ENCODE results near the gene ANKRD26. TPM values are rescaled to one million over a fixed set of nuclear protein-coding genes. Genes with fewer than 3 reads are reported as not detected.

ANKRD26 gene
- total and polyA plus RNA-seq, 7 donors = 2.1 to 20.5 (median 8.6) TPM

DNA sequence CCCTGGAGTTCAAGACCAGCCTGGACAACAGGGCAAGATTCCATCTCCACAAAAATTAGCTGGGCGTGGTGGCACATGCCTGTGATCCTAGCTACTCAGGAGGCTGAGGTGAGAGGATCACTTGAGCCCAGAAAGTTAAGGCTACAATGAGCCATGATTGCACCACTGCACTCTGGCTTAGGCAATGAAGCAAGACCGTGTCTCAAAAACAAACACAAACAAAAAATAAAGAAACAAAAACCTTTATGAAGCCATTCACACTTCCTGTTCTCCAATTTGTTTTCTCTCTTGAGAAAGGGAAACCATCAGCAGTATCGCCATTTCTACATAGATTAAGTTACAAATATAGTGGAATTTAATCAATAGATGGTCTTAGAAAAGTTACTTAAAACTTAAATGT lies 34.1 kb upstream of the ANKRD26 start:
- intact Hi-C loops (cut with DNase I) = no loop called here
- Histone ChIP-seq H3K9me3 (no peaks in the 10 kb centered on the region), H3K36me3 (peaks cover 10 to 88% (median 26%) of the 10 kb centered on the region in 4 donors), H3K4me3 (no peak overlapping the region), H3K27me3 (no peaks in the 10 kb centered on the region), H3K4me1 (no peaks in the 10 kb centered on the region), H3K27ac (no peak overlapping the region)
- 86 to 92% methylated on average over 3 of the region's 3 CpGs for WGBS, 2 donors
- no peak for DNase-seq
- TF ChIP-seq POLR2AphosphoS5 (IDR thresholded peaks at IDR 0.05) (no peak), POLR2A (IDR thresholded peaks at IDR 0.05) (no peak), EP300 (IDR thresholded peaks at IDR 0.05) (no peak)
- TF ChIP-seq, protein P1, sequence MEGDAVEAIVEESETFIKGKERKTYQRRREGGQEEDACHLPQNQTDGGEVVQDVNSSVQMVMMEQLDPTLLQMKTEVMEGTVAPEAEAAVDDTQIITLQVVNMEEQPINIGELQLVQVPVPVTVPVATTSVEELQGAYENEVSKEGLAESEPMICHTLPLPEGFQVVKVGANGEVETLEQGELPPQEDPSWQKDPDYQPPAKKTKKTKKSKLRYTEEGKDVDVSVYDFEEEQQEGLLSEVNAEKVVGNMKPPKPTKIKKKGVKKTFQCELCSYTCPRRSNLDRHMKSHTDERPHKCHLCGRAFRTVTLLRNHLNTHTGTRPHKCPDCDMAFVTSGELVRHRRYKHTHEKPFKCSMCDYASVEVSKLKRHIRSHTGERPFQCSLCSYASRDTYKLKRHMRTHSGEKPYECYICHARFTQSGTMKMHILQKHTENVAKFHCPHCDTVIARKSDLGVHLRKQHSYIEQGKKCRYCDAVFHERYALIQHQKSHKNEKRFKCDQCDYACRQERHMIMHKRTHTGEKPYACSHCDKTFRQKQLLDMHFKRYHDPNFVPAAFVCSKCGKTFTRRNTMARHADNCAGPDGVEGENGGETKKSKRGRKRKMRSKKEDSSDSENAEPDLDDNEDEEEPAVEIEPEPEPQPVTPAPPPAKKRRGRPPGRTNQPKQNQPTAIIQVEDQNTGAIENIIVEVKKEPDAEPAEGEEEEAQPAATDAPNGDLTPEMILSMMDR (IDR thresholded peaks at IDR 0.05) = no peak

DNA sequence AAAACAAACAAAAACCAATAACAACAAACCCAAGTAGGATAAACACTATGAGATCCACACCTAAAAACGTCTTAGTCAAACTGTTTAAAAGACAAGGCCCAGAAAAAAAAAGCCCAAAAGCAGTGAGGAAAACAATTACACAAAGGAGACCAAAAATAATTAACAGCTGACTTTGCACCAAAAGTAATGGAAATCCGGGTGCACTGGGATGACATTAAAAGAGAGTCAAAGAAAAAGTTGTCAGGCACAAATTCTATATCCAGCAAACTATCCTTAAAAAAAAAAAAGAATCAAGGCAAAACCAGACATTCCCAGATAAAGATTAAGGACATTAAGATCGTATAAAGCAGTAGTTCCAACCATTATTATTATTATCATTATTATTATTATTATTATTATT lies 7.9 kb upstream of the ANKRD26 start:
- H3K27ac ChIP-seq = no peak overlapping the region
- no peak overlapping the region for H3K4me3 ChIP-seq
- intact Hi-C loops (cut with DNase I) = no loop called here
- TF ChIP-seq EP300 (IDR thresholded peaks at IDR 0.05) (no peak), POLR2AphosphoS5 (IDR thresholded peaks at IDR 0.05) (no peak), POLR2A (IDR thresholded peaks at IDR 0.05) (no peak)
- TF ChIP-seq, protein P1 (IDR thresholded peaks at IDR 0.05) = no peak
- H3K27me3 ChIP-seq = no peaks in the 10 kb centered on the region
- 93 to 94% methylated on average over 3 of the region's 3 CpGs for WGBS, 2 donors
- H3K9me3 ChIP-seq = no peaks in the 10 kb centered on the region
- H3K4me1 ChIP-seq = no peaks in the 10 kb centered on the region
- peaks cover 17 to 55% (median 23%) of the 10 kb centered on the region in 4 donors for H3K36me3 ChIP-seq
- DNase-seq = no peak

DNA sequence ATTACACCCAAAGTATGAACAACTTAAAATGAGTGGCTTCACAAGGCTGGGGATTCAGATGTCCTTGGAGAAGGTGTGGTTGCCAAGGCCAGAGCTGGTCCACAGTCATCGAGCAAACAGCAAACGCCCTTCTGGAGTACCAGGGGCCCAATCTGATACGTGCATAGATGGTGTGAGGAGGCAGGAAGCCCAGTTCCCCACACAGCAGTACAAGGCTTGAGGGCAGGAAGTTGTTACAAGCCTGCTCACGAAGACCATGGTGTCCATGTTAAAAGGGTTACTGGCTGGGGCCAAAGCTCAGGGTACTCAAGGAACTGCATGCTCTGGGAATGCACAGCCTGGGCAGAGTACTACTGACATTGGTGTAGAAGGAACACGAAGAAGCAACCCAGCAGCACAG lies 4.6 kb upstream of the ANKRD26 start:
- 80 to 89% methylated on average over 5 of the region's 5 CpGs for WGBS, 2 donors
- no peak for DNase-seq
- Histone ChIP-seq H3K36me3 (peaks cover 6 to 22% (median 7%) of the 10 kb centered on the region in 4 donors), H3K9me3 (no peaks in the 10 kb centered on the region), H3K4me3 (no peak overlapping the region), H3K4me1 (peaks cover 0 to 5% (median 2%) of the 10 kb centered on the region in 4 donors), H3K27ac (no peak overlapping the region), H3K27me3 (no peaks in the 10 kb centered on the region)
- TF ChIP-seq, protein P1 (IDR thresholded peaks at IDR 0.05) = no peak
- TF ChIP-seq POLR2A (IDR thresholded peaks at IDR 0.05) (no peak), POLR2AphosphoS5 (IDR thresholded peaks at IDR 0.05) (no peak), EP300 (IDR thresholded peaks at IDR 0.05) (no peak)
- intact Hi-C loops (cut with DNase I) = no loop called here

DNA sequence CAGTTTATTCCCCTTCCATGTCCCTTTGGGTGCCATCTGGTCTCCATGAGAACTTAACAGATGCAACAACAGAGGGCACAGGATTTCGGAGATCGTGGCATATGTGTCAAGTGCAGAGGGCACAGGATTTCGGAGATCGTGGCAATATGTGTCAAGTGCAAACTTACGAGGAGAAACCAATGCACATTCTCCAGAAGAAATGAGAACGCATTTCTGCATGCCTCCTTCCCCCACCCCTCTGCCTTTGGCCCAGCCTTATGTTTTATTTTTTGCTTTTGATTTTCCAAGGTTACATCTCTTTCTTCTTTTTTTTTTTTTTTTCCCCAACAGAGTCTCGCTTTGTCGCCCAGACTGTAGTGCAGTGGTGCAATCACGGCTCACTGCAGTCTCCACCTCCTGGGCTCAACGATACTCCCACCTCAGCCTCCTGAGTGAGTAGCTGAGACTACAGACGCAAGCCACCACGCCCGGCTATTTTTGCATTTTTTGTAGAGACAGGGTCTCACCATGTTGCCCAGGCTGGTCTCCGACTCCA lies 586 bp upstream of the ANKRD26 start:
- Histone ChIP-seq H3K4me1 (peaks cover 0 to 18% (median 14%) of the 10 kb centered on the region in 4 donors), H3K9me3 (no peaks in the 10 kb centered on the region), H3K4me3 (peak overlapping the region; percentile 47 to 80 (median 64)), H3K36me3 (no peaks in the 10 kb centered on the region), H3K27me3 (no peaks in the 10 kb centered on the region), H3K27ac (peak overlapping the region; percentile 86 to 93 (median 90))
- WGBS, 2 donors = 21 to 49% methylated on average over 14 of the region's 14 CpGs
- intact Hi-C loops (cut with DNase I) = loop anchor here (2.0 kb wide), 1 partner anchor 54 kb away; the partner anchor contains the start of genes MASTL and YME1L1
- no peak for DNase-seq
- TF ChIP-seq EP300 (IDR thresholded peaks at IDR 0.05) (no peak), POLR2AphosphoS5 (IDR thresholded peaks at IDR 0.05) (no peak), POLR2A (IDR thresholded peaks at IDR 0.05) (no peak)
- TF ChIP-seq, protein P1 (IDR thresholded peaks at IDR 0.05) = no peak

DNA sequence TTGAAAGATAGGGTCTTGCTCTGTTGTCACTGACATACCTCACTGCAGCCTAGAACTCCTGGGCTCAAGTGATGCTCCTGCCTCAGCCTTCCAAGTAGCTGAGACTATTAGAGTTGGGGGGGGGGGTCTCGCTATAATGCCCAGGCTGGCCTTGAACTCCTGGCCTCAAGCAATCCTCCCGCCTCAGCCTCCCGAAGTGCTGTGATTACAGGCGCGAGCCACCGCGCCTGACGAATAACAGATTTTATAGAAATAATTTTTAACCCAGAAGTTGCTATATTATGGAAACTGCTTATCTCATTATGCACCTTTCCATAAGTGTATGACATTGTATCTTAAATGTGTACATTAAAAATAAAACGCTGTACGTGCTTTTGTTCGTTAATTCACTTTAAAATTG lies 846 bp downstream of the ANKRD26 start:
- TF ChIP-seq EP300 (IDR thresholded peaks at IDR 0.05) = no peak
- TF ChIP-seq POLR2A (IDR thresholded peaks at IDR 0.05) = no peak
- TF ChIP-seq POLR2AphosphoS5 (IDR thresholded peaks at IDR 0.05) = no peak
- TF ChIP-seq, protein P1 (IDR thresholded peaks at IDR 0.05) = no peak
- peak overlapping the region; percentile 86 to 93 (median 90) for H3K27ac ChIP-seq

More for the DNA sequence above, 846 bp downstream of the ANKRD26 start:
- 10 to 45% methylated on average over 11 of the region's 11 CpGs for WGBS, 2 donors
- intact Hi-C loops (cut with DNase I) = no loop called here
- DNase-seq = no peak
- peak overlapping the region; percentile 47 to 80 (median 64) for H3K4me3 ChIP-seq
- no peaks in the 10 kb centered on the region for H3K27me3 ChIP-seq
- H3K9me3 ChIP-seq = no peaks in the 10 kb centered on the region
- H3K4me1 ChIP-seq = peaks cover 0 to 18% (median 14%) of the 10 kb centered on the region in 4 donors
- H3K36me3 ChIP-seq = no peaks in the 10 kb centered on the region
